Activated CD4-positive, alpha-beta T cell treated with anti-CD3 and anti-CD28 coated beads, Interleukin-2, amount 50 U/mL, for 1 hour (primary cell): Measurements from ENCODE around the gene DENND6B.
"Not testable (repeated sequence)": the region's sequence is repeated elsewhere in the genome, so short reads cannot be mapped to it uniquely, and the experiment has no call there.

Source experiments
- DNase-seq: peaks from one replicate; pipeline ENCODE4 v3.0.0-alpha.2; 2020

DENND6B gene

GRCh38 chr22:50338860-50339462, 12.1 kb upstream of the DENND6B start:
- no peak for DNase-seq

GRCh38 chr22:50338042-50338573, 11.3 kb upstream of the DENND6B start:
- no peak for DNase-seq

- DNase-seq, result no peak
Measured at GRCh38 chr22:50337262-50338041, 10.6 kb upstream of the DENND6B start.

GRCh38 chr22:50334433-50334832, 7.6 kb upstream of the DENND6B start:
- DNase-seq, result not testable (repeated sequence)

- DNase-seq, result no peak
Measured at GRCh38 chr22:50329236-50329635, 2.4 kb upstream of the DENND6B start.

- DNase-seq, result no peak
Measured at GRCh38 chr22:50327711-50328019, 853 bp upstream of the DENND6B start.

- no peak for DNase-seq
Measured at GRCh38 chr22:50326225-50326955, 422 bp downstream of the DENND6B start.

GRCh38 chr22:50325444-50326224, 1.2 kb downstream of the DENND6B start:
- no peak for DNase-seq

- no peak for DNase-seq
Measured at GRCh38 chr22:50323900-50324299, 2.9 kb downstream of the DENND6B start.

- not testable (repeated sequence) for DNase-seq
Measured at GRCh38 chr22:50322382-50323104, 4.3 kb downstream of the DENND6B start.

GRCh38 chr22:50320671-50321325, 6.0 kb downstream of the DENND6B start:
- no peak for DNase-seq

GRCh38 chr22:50320116-50320515, 6.7 kb downstream of the DENND6B start:
- DNase-seq, result no peak

- DNase-seq, result no peak
Measured at GRCh38 chr22:50319503-50319951, 7.3 kb downstream of the DENND6B start.

- no peak for DNase-seq
Measured at GRCh38 chr22:50318698-50319411, 8.0 kb downstream of the DENND6B start.

GRCh38 chr22:50318356-50318697, 8.5 kb downstream of the DENND6B start:
- DNase-seq, result no peak

GRCh38 chr22:50317674-50318073, 9.1 kb downstream of the DENND6B start:
- DNase-seq, result no peak

- DNase-seq, result no peak
Measured at GRCh38 chr22:50317178-50317577, 9.6 kb downstream of the DENND6B start.

GRCh38 chr22:50316114-50317065, 10.4 kb downstream of the DENND6B start:
- no peak for DNase-seq

- no peak for DNase-seq
Measured at GRCh38 chr22:50315289-50316113, 11.3 kb downstream of the DENND6B start.
